ENCODE measurements around the gene RALGAPA1. TPM values are rescaled to one million over a fixed set of nuclear protein-coding genes. Genes with fewer than 3 reads are reported as not detected.

Gene RALGAPA1
- total and polyA plus RNA-seq, 9 of the 15 experiments (the other 6 are each of a cell fraction or from before 2014, with no cell fraction given), result 2.5 to 16.3 (median 6.2) TPM

- TF ChIP-seq, protein P1, sequence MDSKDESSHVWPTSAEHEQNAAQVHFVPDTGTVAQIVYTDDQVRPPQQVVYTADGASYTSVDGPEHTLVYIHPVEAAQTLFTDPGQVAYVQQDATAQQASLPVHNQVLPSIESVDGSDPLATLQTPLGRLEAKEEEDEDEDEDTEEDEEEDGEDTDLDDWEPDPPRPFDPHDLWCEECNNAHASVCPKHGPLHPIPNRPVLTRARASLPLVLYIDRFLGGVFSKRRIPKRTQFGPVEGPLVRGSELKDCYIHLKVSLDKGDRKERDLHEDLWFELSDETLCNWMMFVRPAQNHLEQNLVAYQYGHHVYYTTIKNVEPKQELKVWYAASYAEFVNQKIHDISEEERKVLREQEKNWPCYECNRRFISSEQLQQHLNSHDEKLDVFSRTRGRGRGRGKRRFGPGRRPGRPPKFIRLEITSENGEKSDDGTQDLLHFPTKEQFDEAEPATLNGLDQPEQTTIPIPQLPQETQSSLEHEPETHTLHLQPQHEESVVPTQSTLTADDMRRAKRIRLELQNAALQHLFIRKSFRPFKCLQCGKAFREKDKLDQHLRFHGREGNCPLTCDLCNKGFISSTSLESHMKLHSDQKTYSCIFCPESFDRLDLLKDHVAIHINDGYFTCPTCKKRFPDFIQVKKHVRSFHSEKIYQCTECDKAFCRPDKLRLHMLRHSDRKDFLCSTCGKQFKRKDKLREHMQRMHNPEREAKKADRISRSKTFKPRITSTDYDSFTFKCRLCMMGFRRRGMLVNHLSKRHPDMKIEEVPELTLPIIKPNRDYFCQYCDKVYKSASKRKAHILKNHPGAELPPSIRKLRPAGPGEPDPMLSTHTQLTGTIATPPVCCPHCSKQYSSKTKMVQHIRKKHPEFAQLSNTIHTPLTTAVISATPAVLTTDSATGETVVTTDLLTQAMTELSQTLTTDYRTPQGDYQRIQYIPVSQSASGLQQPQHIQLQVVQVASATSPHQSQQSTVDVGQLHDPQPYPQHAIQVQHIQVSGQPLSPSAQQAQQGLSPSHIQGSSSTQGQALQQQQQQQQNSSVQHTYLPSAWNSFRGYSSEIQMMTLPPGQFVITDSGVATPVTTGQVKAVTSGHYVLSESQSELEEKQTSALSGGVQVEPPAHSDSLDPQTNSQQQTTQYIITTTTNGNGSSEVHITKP (IDR thresholded peaks at IDR 0.05; ENCODE audit: partially characterized antibody), result peak; percentile 58
- TF ChIP-seq ZBTB7A (IDR thresholded peaks at IDR 0.05; ENCODE audit: borderline replicate concordance, control insufficient read depth, low read depth, low read length) (peak; percentile 84; the same call in 1 of the 2 replicates), CC2D1A (IDR thresholded peaks at IDR 0.05) (no peak), SUPT5H (IDR thresholded peaks at IDR 0.05) (peak; percentile 95), GMEB1 (CRISPR knock-in tag; IDR thresholded peaks at IDR 0.05) (no peak), CREB3L1 (IDR thresholded peaks at IDR 0.05; ENCODE audit: borderline replicate concordance, low read depth) (peak; percentile 61; the same call in 1 of the 2 replicates), ZNF146 (CRISPR knock-in tag; IDR thresholded peaks at IDR 0.05; ENCODE audit: unreplicated experiment) (no peak), HDAC1 (IDR thresholded peaks at IDR 0.05) (peak in 1 of 2 experiments; percentile 67; a peak in 2 of 4 replicates), FOXK1 (CRISPR knock-in tag; IDR thresholded peaks at IDR 0.05; ENCODE audit: borderline replicate concordance) (no peak)
Measured at GRCh38 chr14:35826218-35826951, 17.3 kb upstream of the RALGAPA1 start, which contains the start of gene BRMS1L (continued).

Data from K562 (cell line).